Endothelial cell of umbilical vein (primary cell): Measurements from ENCODE around the gene COL9A3. TPM values are rescaled to one million over a fixed set of nuclear protein-coding genes. Genes with fewer than 3 reads are reported as not detected.

ENCODE experiments used
- BruUV-seq: library from RNA; stranded (reverse); fragments of 400-500 nt; replicated peaks from 2 replicates; lab custom pipeline; 2021; lab: Mats Ljungman, UMichigan
- CTCF ChIA-PET: fragments of 300-600, 350-600 bp; sonication (Branson Sonifier 250); formaldehyde crosslinking; loops from one replicate; lab custom pipeline; 2021; ENCODE audit warnings: antibody characterized with exemption, inconsistent platforms; lab: Charles Lee
- POLR2A ChIA-PET: fragments of 300-600, 350-600 bp; sonication (Branson Sonifier 250); formaldehyde crosslinking; loops from one replicate; lab custom pipeline; 2021; ENCODE audit warnings: antibody characterized with exemption, inconsistent platforms; lab: Charles Lee
- DNase-seq: peaks from one replicate; pipeline ENCODE4 v3.0.0-alpha.2; 2011; ENCODE audit warnings: low read depth, low spot score
- FAIRE-seq: peaks from 2 replicates; lab custom pipeline; 2011; peaks lifted over from hg19 to GRCh38; lab: Jason Lieb, UNC
- H2AFZ ChIP-seq: 2 replicates; pipeline ENCODE4 v1.6.0; 2012; ENCODE audit warnings: low read depth, low read length, control low read depth, inconsistent platforms
- H3K27ac ChIP-seq: 2 replicates; pipeline ENCODE4 v1.5.1; 2011; ENCODE audit warnings: low read depth, mild to moderate bottlenecking, control low read depth, low read length, moderate library complexity; ENCODE audit not compliant: insufficient read depth
- H3K27me3 ChIP-seq, 2 experiments: 2 replicates each; pipeline versions ENCODE4 v1.6.0 to v1.6.1; 2011; ENCODE audit warnings: low read length in 2 of 2, mixed read lengths in 1 of 2; ENCODE audit not compliant: control insufficient read depth in 2 of 2, insufficient read depth in 2 of 2
- H3K36me3 ChIP-seq, 2 experiments: 2 replicates in 1 of 2; 3 replicates in 1 of 2; pipeline ENCODE4 v1.5.1; 2011; ENCODE audit warnings: low read length in 2 of 2, mild to moderate bottlenecking in 1 of 2, moderate library complexity in 1 of 2; ENCODE audit not compliant: control insufficient read depth in 2 of 2, insufficient read depth in 2 of 2; ENCODE audit errors: extremely low read depth in 1 of 2
- H3K4me1 ChIP-seq: 3 replicates; pipeline ENCODE4 v1.5.1; 2011; ENCODE audit warnings: mild to moderate bottlenecking, low read length; ENCODE audit not compliant: control insufficient read depth, insufficient read depth; ENCODE audit errors: extremely low read depth
- H3K4me2 ChIP-seq: 2 replicates; pipeline ENCODE4 v1.6.1; 2011; ENCODE audit warnings: low read length, control low read depth, mixed read lengths; ENCODE audit not compliant: insufficient read depth
- H3K4me3 ChIP-seq, 3 experiments: fragments of 200-600 bp in 1 of 3; sonication (generic), shearing (Covaris generic) in 1 of 3; replicated peaks in 1 of 3; 2 replicates each; pipeline ENCODE4 v1.5.1; 2011 to 2016; ENCODE audit warnings: control low read depth in 3 of 3, low read length in 3 of 3, mild to moderate bottlenecking in 2 of 3, inconsistent platforms in 1 of 3, low read depth in 1 of 3, moderate library complexity in 1 of 3; ENCODE audit not compliant: insufficient read depth in 1 of 3
- H3K79me2 ChIP-seq: 2 replicates; pipeline ENCODE4 v1.6.0; 2012; ENCODE audit warnings: low read length, inconsistent platforms; ENCODE audit not compliant: control insufficient read depth, insufficient read depth
- H3K9ac ChIP-seq: replicated peaks from 2 replicates; pipeline ENCODE3; 2011; ENCODE audit warnings: low read length, control low read depth; ENCODE audit not compliant: insufficient read depth; ENCODE audit errors: extremely low read depth
- H3K9me1 ChIP-seq: replicated peaks from 3 replicates; pipeline ENCODE4 v1.6.0; 2011; ENCODE audit warnings: mild to moderate bottlenecking, low read length; ENCODE audit not compliant: control insufficient read depth, insufficient read depth; ENCODE audit errors: extremely low read depth
- H3K9me3 ChIP-seq: replicated peaks from 2 replicates; pipeline ENCODE4 v1.5.1; 2012; ENCODE audit warnings: low read length, inconsistent platforms; ENCODE audit not compliant: control insufficient read depth, insufficient read depth
- H4K20me1 ChIP-seq: replicated peaks from 2 replicates; pipeline ENCODE3; 2011; ENCODE audit warnings: mild to moderate bottlenecking, low read length; ENCODE audit not compliant: control insufficient read depth, insufficient read depth; ENCODE audit errors: extremely low read depth
- EZH2 ChIP-seq: IDR thresholded peaks from 2 replicates; pipeline ENCODE4 v1.6.1; 2012; ENCODE audit warnings: borderline replicate concordance, low read depth, mild to moderate bottlenecking, moderate library complexity, low read length, inconsistent platforms; ENCODE audit not compliant: severe bottlenecking
- FOS ChIP-seq: IDR thresholded peaks from 2 replicates; pipeline ENCODE4 v1.6.1; 2011; ENCODE audit warnings: mild to moderate bottlenecking, low read length, moderate library complexity, borderline replicate concordance; ENCODE audit not compliant: insufficient read depth
- GATA2 ChIP-seq: IDR thresholded peaks from 2 replicates; pipeline ENCODE4 v1.7.0; 2011; ENCODE audit warnings: low read depth, mild to moderate bottlenecking, moderate library complexity, mixed read lengths, low read length; ENCODE audit not compliant: insufficient read length, insufficient read depth
- JUN ChIP-seq: IDR thresholded peaks from 2 replicates; pipeline ENCODE4 v1.6.1; 2011; ENCODE audit warnings: borderline replicate concordance, low read depth; ENCODE audit not compliant: insufficient read length, insufficient read depth
- MYC ChIP-seq: IDR thresholded peaks from one replicate; pipeline ENCODE4 v1.6.1; 2011; ENCODE audit warnings: mild to moderate bottlenecking, low read depth, low read length
- POLR2A ChIP-seq: IDR thresholded peaks from 2 replicates; pipeline ENCODE4 v1.6.1; 2012; ENCODE audit warnings: low read depth, mild to moderate bottlenecking, control low read depth, low read length
- POLR2AphosphoS5 ChIP-seq: IDR thresholded peaks from 2 replicates; pipeline ENCODE4 v1.6.1; 2012; ENCODE audit warnings: low read depth, mild to moderate bottlenecking, control low read depth, low read length, moderate library complexity; ENCODE audit not compliant: insufficient read depth
- dilution Hi-C: fragments of 300-500 bp; cut with MboI; formaldehyde crosslinking; loops from one replicate; pipeline ENCODE4 v1.15.0; 2019; ENCODE audit warnings: low sequenced_read_pairs; ENCODE audit not compliant: extremely low pct_ligation_motif_present
- intact Hi-C: fragments of 100-400 bp; cut with micrococcal nuclease; formaldehyde crosslinking; loops from one replicate; pipeline ENCODE4 v1.10.0; 2022
- polyA plus RNA-seq, 4 experiments: library from polyadenylated mRNA; depleted of rRNA in 3 of 4; stranded (reverse) in 3 of 4; unstranded in 1 of 4; fragments of >200 nt; gene quantifications; 2 replicates each; pipeline versions ENCODE4 v1.2.1 to v1.2.3, GENCODE V29; 2011 to 2012; ENCODE audit warnings: missing spikeins in 1 of 4
- total RNA-seq: library from RNA; stranded (reverse); gene quantifications from 2 replicates; pipeline ENCODE4 v1.2.3, GENCODE V29; 2021
- TF ChIP-seq, protein P1 (sequence below), 2 donors: IDR thresholded peaks; 1 replicate in 1 of 2; 2 replicates in 1 of 2; pipeline ENCODE4 v1.5.1; 2011; ENCODE audit warnings: low read length in 2 of 2, mild to moderate bottlenecking in 2 of 2, moderate library complexity in 2 of 2, control low read depth in 1 of 2, inconsistent platforms in 1 of 2, low read depth in 1 of 2; ENCODE audit not compliant: insufficient read depth in 1 of 2; ENCODE audit errors: extremely low read depth in 1 of 2

COL9A3 gene
- total and polyA plus RNA-seq, 2 donors (not counting 3 experiments of a cell fraction or from before 2014, with no cell fraction given), result 0.46 to 0.60 TPM

- peaks cover 7% of the 10 kb centered on the region for H3K4me1 ChIP-seq
- TF ChIP-seq POLR2AphosphoS5, result no peak
- no peak for TF ChIP-seq GATA2
- no peak for TF ChIP-seq FOS
- no peak for TF ChIP-seq EZH2
- TF ChIP-seq POLR2A, result no peak
- TF ChIP-seq, protein P1, sequence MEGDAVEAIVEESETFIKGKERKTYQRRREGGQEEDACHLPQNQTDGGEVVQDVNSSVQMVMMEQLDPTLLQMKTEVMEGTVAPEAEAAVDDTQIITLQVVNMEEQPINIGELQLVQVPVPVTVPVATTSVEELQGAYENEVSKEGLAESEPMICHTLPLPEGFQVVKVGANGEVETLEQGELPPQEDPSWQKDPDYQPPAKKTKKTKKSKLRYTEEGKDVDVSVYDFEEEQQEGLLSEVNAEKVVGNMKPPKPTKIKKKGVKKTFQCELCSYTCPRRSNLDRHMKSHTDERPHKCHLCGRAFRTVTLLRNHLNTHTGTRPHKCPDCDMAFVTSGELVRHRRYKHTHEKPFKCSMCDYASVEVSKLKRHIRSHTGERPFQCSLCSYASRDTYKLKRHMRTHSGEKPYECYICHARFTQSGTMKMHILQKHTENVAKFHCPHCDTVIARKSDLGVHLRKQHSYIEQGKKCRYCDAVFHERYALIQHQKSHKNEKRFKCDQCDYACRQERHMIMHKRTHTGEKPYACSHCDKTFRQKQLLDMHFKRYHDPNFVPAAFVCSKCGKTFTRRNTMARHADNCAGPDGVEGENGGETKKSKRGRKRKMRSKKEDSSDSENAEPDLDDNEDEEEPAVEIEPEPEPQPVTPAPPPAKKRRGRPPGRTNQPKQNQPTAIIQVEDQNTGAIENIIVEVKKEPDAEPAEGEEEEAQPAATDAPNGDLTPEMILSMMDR (IDR thresholded peaks at IDR 0.05; ENCODE audit: extremely low read depth in 1 of 2, insufficient read depth in 1 of 2, low read depth in 1 of 2, low read length in 2 of 2), result no peak
- no peak for TF ChIP-seq MYC
- no peak for TF ChIP-seq JUN
- H3K9me1 ChIP-seq, result no peaks in the 10 kb centered on the region
- no peaks in the 10 kb centered on the region for H3K79me2 ChIP-seq
- H3K4me3 ChIP-seq, result no peak overlapping the region
- H3K36me3 ChIP-seq, result no peaks in the 10 kb centered on the region
- FAIRE-seq, result no peak
- DNase-seq, result no peak
- ChIA-PET POLR2A (no interaction called here), CTCF (interaction anchor here (1.0 to 4.9 kb wide), 7 partner anchors 12 to 136 kb away, joined by 3 to 38 read pairs (median 9); partner anchors contain the start of gene TCFL5)
- H3K9ac ChIP-seq, result no peak overlapping the region
- H3K27ac ChIP-seq, result no peak overlapping the region
- H3K4me2 ChIP-seq, result no peak overlapping the region
- H3K27me3 ChIP-seq, result no peaks in the 10 kb centered on the region
- H2AFZ ChIP-seq, result no peak overlapping the region
- H4K20me1 ChIP-seq, result no peaks in the 10 kb centered on the region
- H3K9me3 ChIP-seq, result no peaks in the 10 kb centered on the region
- BruUV-seq, result no TSS peak
- intact Hi-C loops, result loop anchor here (1.0 kb wide), 1 partner anchor 136 kb away; no protein-coding TSS in a partner anchor
- dilution Hi-C loops, result no loop called here
Measured at GRCh38 chr20:62873280-62873679, 56.4 kb downstream of the COL9A3 start.
